Neural progenitor cell (in vitro differentiated cells): ENCODE data around the gene HOXD3. TPM values are rescaled to one million over a fixed set of nuclear protein-coding genes. Genes with fewer than 3 reads are reported as not detected.

ENCODE experiments used
- DNase-seq: peaks from one replicate; pipeline ENCODE4 v3.0.0-alpha.2; 2016; ENCODE audit warnings: low spot score
- H2AFZ ChIP-seq: fragments of 200-600 bp; sonication (generic); replicated peaks from 2 replicates; pipeline ENCODE4 v1.6.1; 2016; ENCODE audit warnings: antibody characterized with exemption
- H3F3A ChIP-seq: fragments of 200-600 bp; sonication (generic); 2 replicates; pipeline ENCODE4 v1.6.1; 2016; ENCODE audit warnings: antibody characterized with exemption, low read depth
- H3K27ac ChIP-seq: fragments of 200-600 bp; sonication (generic); 2 replicates; pipeline ENCODE4 v1.5.1; 2016; ENCODE audit warnings: mild to moderate bottlenecking
- H3K27me3 ChIP-seq: fragments of 200-600 bp; sonication (generic); 2 replicates; pipeline ENCODE4 v1.6.1; 2016; ENCODE audit warnings: mild to moderate bottlenecking, moderate library complexity
- H3K36me3 ChIP-seq: fragments of 200-600 bp; sonication (generic); 2 replicates; pipeline ENCODE4 v1.5.1; 2016
- H3K4me1 ChIP-seq: fragments of 200-600 bp; sonication (generic); 2 replicates; pipeline ENCODE4 v1.6.1; 2016; ENCODE audit warnings: mixed run types
- H3K4me2 ChIP-seq: fragments of 200-600 bp; sonication (generic); 2 replicates; pipeline ENCODE4 v1.6.1; 2016
- H3K4me3 ChIP-seq: fragments of 200-600 bp; sonication (generic); 2 replicates; pipeline ENCODE4 v1.5.1; 2016
- H3K79me2 ChIP-seq: fragments of 200-600 bp; sonication (generic); 2 replicates; pipeline ENCODE4 v1.6.1; 2016; ENCODE audit warnings: low read depth
- H3K9ac ChIP-seq: fragments of 200-600 bp; sonication (generic); 2 replicates; pipeline ENCODE4 v1.6.1; 2016
- H3K9me3 ChIP-seq: fragments of 200-600 bp; sonication (generic); 2 replicates; pipeline ENCODE4 v1.5.1; 2016; ENCODE audit warnings: low read depth
- H4K20me1 ChIP-seq: fragments of 200-600 bp; sonication (generic); 2 replicates; pipeline ENCODE4 v1.6.1; 2016; ENCODE audit warnings: low read depth
- H3K27ac Mint-ChIP-seq: 3 replicates; pipeline ENCODE4 v1.8.0; 2021; ENCODE audit warnings: mixed read lengths
- H3K27me3 Mint-ChIP-seq: 2 replicates; pipeline ENCODE4 v1.8.0; 2022; ENCODE audit warnings: low read depth, mild to moderate bottlenecking, inconsistent platforms, moderate library complexity, mixed read lengths; ENCODE audit not compliant: insufficient read depth
- H3K36me3 Mint-ChIP-seq: 3 replicates; pipeline ENCODE4 v1.8.0; 2021; ENCODE audit warnings: mixed read lengths
- H3K4me1 Mint-ChIP-seq: 3 replicates; pipeline ENCODE4 v1.8.0; 2021; ENCODE audit warnings: mixed read lengths
- H3K4me3 Mint-ChIP-seq: 3 replicates; pipeline ENCODE4 v1.8.0; 2021; ENCODE audit warnings: mild to moderate bottlenecking, moderate library complexity, mixed read lengths
- H3K9me3 Mint-ChIP-seq: 3 replicates; pipeline ENCODE4 v1.8.0; 2020; ENCODE audit warnings: mixed read lengths
- EZH2 ChIP-seq: fragments of 200-600 bp; sonication (generic); IDR thresholded peaks from 2 replicates; pipeline ENCODE4 v1.6.1; 2017; ENCODE audit warnings: antibody characterized with exemption, mild to moderate bottlenecking, moderate library complexity
- EZH2phosphoT487 ChIP-seq: fragments of 200-600 bp; sonication (generic); IDR thresholded peaks from 2 replicates; pipeline ENCODE4 v1.6.1; 2017; ENCODE audit warnings: antibody characterized with exemption
- total RNA-seq: library from RNA; depleted of rRNA; stranded (reverse); fragments of >200 nt; gene quantifications from 2 replicates; pipeline ENCODE4 v1.2.3, GENCODE V29; 2015; ENCODE audit warnings: low replicate concordance
- TF ChIP-seq, protein P1 (sequence below): fragments of 200-600 bp; sonication (generic); IDR thresholded peaks from 2 replicates; pipeline ENCODE4 v1.5.1; 2017; ENCODE audit warnings: antibody characterized with exemption, mild to moderate bottlenecking

HOXD3 gene
- total RNA-seq, 1 donor from 2014 or later = not detected

- no peaks in the 10 kb centered on the region for H3K36me3 Mint-ChIP-seq
- peaks cover 90% of the 10 kb centered on the region for H4K20me1 ChIP-seq
- no peak overlapping the region for H2AFZ ChIP-seq
- DNase-seq = peak; percentile 76
- peaks cover 3% of the 10 kb centered on the region for H3F3A ChIP-seq
- peaks cover 90% of the 10 kb centered on the region for H3K27me3 Mint-ChIP-seq
- H3K4me3 ChIP-seq = peak overlapping the region; percentile 39
- peaks cover 100% of the 10 kb centered on the region for H3K27me3 ChIP-seq
- H3K9me3 ChIP-seq = no peaks in the 10 kb centered on the region
- H3K9me3 Mint-ChIP-seq = peaks cover 9% of the 10 kb centered on the region
- no peak overlapping the region for H3K27ac Mint-ChIP-seq
- no peaks in the 10 kb centered on the region for H3K79me2 ChIP-seq
- H3K4me1 ChIP-seq = peaks cover 3% of the 10 kb centered on the region
- no peak overlapping the region for H3K27ac ChIP-seq
- no peaks in the 10 kb centered on the region for H3K36me3 ChIP-seq
- peak overlapping the region; percentile 69 for H3K4me2 ChIP-seq
- H3K4me3 Mint-ChIP-seq = peak overlapping the region; percentile 79
- peaks cover 12% of the 10 kb centered on the region for H3K4me1 Mint-ChIP-seq
- TF ChIP-seq, protein P1, sequence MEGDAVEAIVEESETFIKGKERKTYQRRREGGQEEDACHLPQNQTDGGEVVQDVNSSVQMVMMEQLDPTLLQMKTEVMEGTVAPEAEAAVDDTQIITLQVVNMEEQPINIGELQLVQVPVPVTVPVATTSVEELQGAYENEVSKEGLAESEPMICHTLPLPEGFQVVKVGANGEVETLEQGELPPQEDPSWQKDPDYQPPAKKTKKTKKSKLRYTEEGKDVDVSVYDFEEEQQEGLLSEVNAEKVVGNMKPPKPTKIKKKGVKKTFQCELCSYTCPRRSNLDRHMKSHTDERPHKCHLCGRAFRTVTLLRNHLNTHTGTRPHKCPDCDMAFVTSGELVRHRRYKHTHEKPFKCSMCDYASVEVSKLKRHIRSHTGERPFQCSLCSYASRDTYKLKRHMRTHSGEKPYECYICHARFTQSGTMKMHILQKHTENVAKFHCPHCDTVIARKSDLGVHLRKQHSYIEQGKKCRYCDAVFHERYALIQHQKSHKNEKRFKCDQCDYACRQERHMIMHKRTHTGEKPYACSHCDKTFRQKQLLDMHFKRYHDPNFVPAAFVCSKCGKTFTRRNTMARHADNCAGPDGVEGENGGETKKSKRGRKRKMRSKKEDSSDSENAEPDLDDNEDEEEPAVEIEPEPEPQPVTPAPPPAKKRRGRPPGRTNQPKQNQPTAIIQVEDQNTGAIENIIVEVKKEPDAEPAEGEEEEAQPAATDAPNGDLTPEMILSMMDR = no peak
- TF ChIP-seq EZH2 (peak; percentile 79), EZH2phosphoT487 (peak; percentile 69)
- no peak overlapping the region for H3K9ac ChIP-seq
Observed at GRCh38 chr2:176130147-176130956, 26.8 kb upstream of the HOXD3 start.

- H3K4me3 Mint-ChIP-seq = peak overlapping the region; percentile 79
- TF ChIP-seq EZH2phosphoT487 = peak; percentile 4
- TF ChIP-seq, protein P1 = no peak
- peak; percentile 81 for TF ChIP-seq EZH2
- peaks cover 9% of the 10 kb centered on the region for H3K9me3 Mint-ChIP-seq
- H3K27me3 ChIP-seq = peaks cover 100% of the 10 kb centered on the region
- H2AFZ ChIP-seq = no peak overlapping the region
- no peaks in the 10 kb centered on the region for H3K9me3 ChIP-seq
- peaks cover 12% of the 10 kb centered on the region for H3K4me1 Mint-ChIP-seq
- H3F3A ChIP-seq = peaks cover 3% of the 10 kb centered on the region
- H3K4me3 ChIP-seq = no peak overlapping the region
- peaks cover 3% of the 10 kb centered on the region for H3K4me1 ChIP-seq
- peaks cover 91% of the 10 kb centered on the region for H4K20me1 ChIP-seq
- no peak overlapping the region for H3K4me2 ChIP-seq
- no peaks in the 10 kb centered on the region for H3K36me3 ChIP-seq
- peaks cover 90% of the 10 kb centered on the region for H3K27me3 Mint-ChIP-seq
- H3K36me3 Mint-ChIP-seq = no peaks in the 10 kb centered on the region
- H3K79me2 ChIP-seq = no peaks in the 10 kb centered on the region
- no peak overlapping the region for H3K9ac ChIP-seq
- no peak overlapping the region for H3K27ac ChIP-seq
- H3K27ac Mint-ChIP-seq = no peak overlapping the region
- DNase-seq = no peak
Observed at GRCh38 chr2:176130957-176131847, 25.9 kb upstream of the HOXD3 start.

- Mint-ChIP-seq H3K9me3 (peaks cover 9% of the 10 kb centered on the region), H3K27me3 (peaks cover 88% of the 10 kb centered on the region), H3K4me1 (peaks cover 12% of the 10 kb centered on the region), H3K27ac (no peak overlapping the region), H3K4me3 (no peak overlapping the region), H3K36me3 (no peaks in the 10 kb centered on the region)
- H3K4me2 ChIP-seq = no peak overlapping the region
- no peak overlapping the region for H2AFZ ChIP-seq
- no peak overlapping the region for H3K4me3 ChIP-seq
- no peaks in the 10 kb centered on the region for H3K36me3 ChIP-seq
- H3K27me3 ChIP-seq = peaks cover 100% of the 10 kb centered on the region
- H3F3A ChIP-seq = peaks cover 3% of the 10 kb centered on the region
- H3K27ac ChIP-seq = no peak overlapping the region
- peaks cover 3% of the 10 kb centered on the region for H3K4me1 ChIP-seq
- TF ChIP-seq EZH2 (no peak), EZH2phosphoT487 (no peak)
- TF ChIP-seq, protein P1 = no peak
- no peak overlapping the region for H3K9ac ChIP-seq
- no peak for DNase-seq
- peaks cover 89% of the 10 kb centered on the region for H4K20me1 ChIP-seq
- H3K79me2 ChIP-seq = no peaks in the 10 kb centered on the region
- H3K9me3 ChIP-seq = no peaks in the 10 kb centered on the region
Observed at GRCh38 chr2:176131848-176132158, 25.3 kb upstream of the HOXD3 start.
